KMS-11 (cell line): ENCODE results near the gene ITPRIP.

Experiments used
- H2AFZ ChIP-seq: fragments of 200-600 bp; sonication (generic); 2 replicates; pipeline ENCODE4 v1.6.1; 2016; ENCODE audit warnings: antibody characterized with exemption, mixed run types, low read depth
- H3K27ac ChIP-seq: fragments of 200-600 bp; sonication (generic); 2 replicates; pipeline ENCODE4 v1.6.1; 2016; ENCODE audit warnings: mild to moderate bottlenecking, mixed run types
- H3K27me3 ChIP-seq: fragments of 200-600 bp; sonication (generic); 2 replicates; pipeline ENCODE4 v1.6.1; 2017; ENCODE audit warnings: mild to moderate bottlenecking, low read depth, mixed run types, moderate library complexity; ENCODE audit not compliant: insufficient read depth
- H3K36me3 ChIP-seq: fragments of 200-600 bp; sonication (generic); 2 replicates; pipeline ENCODE4 v1.6.1; 2017; ENCODE audit warnings: mild to moderate bottlenecking, mixed run types; ENCODE audit not compliant: insufficient read depth
- H3K4me1 ChIP-seq: fragments of 200-600 bp; sonication (generic); 2 replicates; pipeline ENCODE4 v1.6.1; 2016; ENCODE audit warnings: mild to moderate bottlenecking, low read depth, mixed run types; ENCODE audit not compliant: poor library complexity, severe bottlenecking
- H3K4me2 ChIP-seq: fragments of 200-600 bp; sonication (generic); 2 replicates; pipeline ENCODE4 v1.7.0; 2016; ENCODE audit warnings: mild to moderate bottlenecking, mixed run types
- H3K4me3 ChIP-seq: fragments of 200-600 bp; sonication (generic); IDR thresholded peaks from 2 replicates; pipeline ENCODE4 v1.6.1; 2017; ENCODE audit warnings: low read depth, low read length, mixed read lengths; ENCODE audit not compliant: insufficient read depth
- H3K79me2 ChIP-seq: fragments of 200-600 bp; sonication (generic); 2 replicates; pipeline ENCODE4 v1.6.1; 2016; ENCODE audit warnings: low read depth, mixed run types; ENCODE audit not compliant: insufficient read depth
- H3K9ac ChIP-seq: fragments of 200-600 bp; sonication (generic); 2 replicates; pipeline ENCODE4 v1.6.1; 2016; ENCODE audit warnings: mild to moderate bottlenecking, mixed run types
- H4K20me1 ChIP-seq: fragments of 200-600 bp; sonication (generic); 2 replicates; pipeline ENCODE4 v1.6.1; 2016; ENCODE audit warnings: mild to moderate bottlenecking, mixed run types; ENCODE audit not compliant: insufficient read depth
- CTCF ChIP-seq: fragments of 200-600 bp; sonication (generic); conservative IDR thresholded peaks from 2 replicates; pipeline ENCODE4 v1.6.1; 2017; ENCODE audit warnings: low read depth, mild to moderate bottlenecking, antibody characterized with exemption, low read length, moderate library complexity, mixed read lengths

Gene ITPRIP

GRCh38 chr10:104340111-104340526 is 1.9 kb upstream of the ITPRIP start:
- H3K9ac ChIP-seq, result no peak overlapping the region
- no peaks in the 10 kb centered on the region for H3K79me2 ChIP-seq
- H3K4me1 ChIP-seq, result peaks cover 22% of the 10 kb centered on the region
- H3K4me2 ChIP-seq, result peak overlapping the region; percentile 86; the same call in 1 of the 2 replicates
- no peak for TF ChIP-seq CTCF
- H3K4me3 ChIP-seq, result no peak overlapping the region
- H2AFZ ChIP-seq, result no peak overlapping the region
- H3K27ac ChIP-seq, result no peak overlapping the region
- H3K36me3 ChIP-seq, result no peaks in the 10 kb centered on the region
- no peaks in the 10 kb centered on the region for H4K20me1 ChIP-seq
- no peaks in the 10 kb centered on the region; the same call in 1 of the 2 replicates for H3K27me3 ChIP-seq

GRCh38 chr10:104339469-104340110 is 1.3 kb upstream of the ITPRIP start:
- H3K4me1 ChIP-seq, result peaks cover 22% of the 10 kb centered on the region
- peak overlapping the region; percentile 86 for H3K4me2 ChIP-seq
- no peak for TF ChIP-seq CTCF
- no peak overlapping the region for H3K4me3 ChIP-seq
- no peaks in the 10 kb centered on the region for H4K20me1 ChIP-seq
- H3K36me3 ChIP-seq, result no peaks in the 10 kb centered on the region
- H3K27ac ChIP-seq, result no peak overlapping the region
- no peaks in the 10 kb centered on the region; the same call in 1 of the 2 replicates for H3K27me3 ChIP-seq
- peak overlapping the region; percentile 93 for H2AFZ ChIP-seq
- peak overlapping the region; percentile 61; the same call in 1 of the 2 replicates for H3K9ac ChIP-seq
- no peaks in the 10 kb centered on the region for H3K79me2 ChIP-seq

GRCh38 chr10:104337521-104337984 is 712 bp downstream of the ITPRIP start:
- peak overlapping the region; percentile 86 for H3K4me2 ChIP-seq
- H3K27ac ChIP-seq, result peak overlapping the region; percentile 58; the same call in 1 of the 2 replicates
- H2AFZ ChIP-seq, result peak overlapping the region; percentile 93
- no peak overlapping the region for H3K4me3 ChIP-seq
- peaks cover 22% of the 10 kb centered on the region for H3K4me1 ChIP-seq
- no peaks in the 10 kb centered on the region for H3K36me3 ChIP-seq
- no peaks in the 10 kb centered on the region for H3K79me2 ChIP-seq
- TF ChIP-seq CTCF, result no peak
- no peaks in the 10 kb centered on the region for H4K20me1 ChIP-seq
- no peaks in the 10 kb centered on the region for H3K27me3 ChIP-seq
- peak overlapping the region; percentile 61; the same call in 1 of the 2 replicates for H3K9ac ChIP-seq

- H3K79me2 ChIP-seq, result no peaks in the 10 kb centered on the region
- H3K27me3 ChIP-seq, result no peaks in the 10 kb centered on the region
- H3K27ac ChIP-seq, result no peak overlapping the region; the same call in 1 of the 2 replicates
- H2AFZ ChIP-seq, result peak overlapping the region; percentile 93
- no peaks in the 10 kb centered on the region for H4K20me1 ChIP-seq
- H3K9ac ChIP-seq, result peak overlapping the region; percentile 61; the same call in 1 of the 2 replicates
- TF ChIP-seq CTCF, result no peak
- H3K4me2 ChIP-seq, result peak overlapping the region; percentile 86
- H3K4me3 ChIP-seq, result no peak overlapping the region
- H3K36me3 ChIP-seq, result no peaks in the 10 kb centered on the region
- peaks cover 22% of the 10 kb centered on the region for H3K4me1 ChIP-seq
Observed at GRCh38 chr10:104336821-104337467, 1.3 kb downstream of the ITPRIP start.
